Bronchus fibroblast of lung (primary cell): ENCODE data around the gene RNASE7. TPM values are rescaled to one million over a fixed set of nuclear protein-coding genes. Genes with fewer than 3 reads are reported as not detected.

Experiments used
- total RNA-seq: library from RNA; depleted of rRNA; stranded (reverse); fragments of >200 nt; gene quantifications from 2 replicates; pipeline ENCODE4 v1.2.3, GENCODE V29; 2015

The RNASE7 gene, protein sequence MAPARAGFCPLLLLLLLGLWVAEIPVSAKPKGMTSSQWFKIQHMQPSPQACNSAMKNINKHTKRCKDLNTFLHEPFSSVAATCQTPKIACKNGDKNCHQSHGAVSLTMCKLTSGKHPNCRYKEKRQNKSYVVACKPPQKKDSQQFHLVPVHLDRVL
- total RNA-seq: not detected in 2 replicates

GRCh38 chr14:21041676-21042433 lies at the start of gene RNASE7:
Gene RNASE7, plus strand, starts transcription at chr14:21042362. Its CDS starts 631 bp downstream, at chr14:21042993.

DNA sequence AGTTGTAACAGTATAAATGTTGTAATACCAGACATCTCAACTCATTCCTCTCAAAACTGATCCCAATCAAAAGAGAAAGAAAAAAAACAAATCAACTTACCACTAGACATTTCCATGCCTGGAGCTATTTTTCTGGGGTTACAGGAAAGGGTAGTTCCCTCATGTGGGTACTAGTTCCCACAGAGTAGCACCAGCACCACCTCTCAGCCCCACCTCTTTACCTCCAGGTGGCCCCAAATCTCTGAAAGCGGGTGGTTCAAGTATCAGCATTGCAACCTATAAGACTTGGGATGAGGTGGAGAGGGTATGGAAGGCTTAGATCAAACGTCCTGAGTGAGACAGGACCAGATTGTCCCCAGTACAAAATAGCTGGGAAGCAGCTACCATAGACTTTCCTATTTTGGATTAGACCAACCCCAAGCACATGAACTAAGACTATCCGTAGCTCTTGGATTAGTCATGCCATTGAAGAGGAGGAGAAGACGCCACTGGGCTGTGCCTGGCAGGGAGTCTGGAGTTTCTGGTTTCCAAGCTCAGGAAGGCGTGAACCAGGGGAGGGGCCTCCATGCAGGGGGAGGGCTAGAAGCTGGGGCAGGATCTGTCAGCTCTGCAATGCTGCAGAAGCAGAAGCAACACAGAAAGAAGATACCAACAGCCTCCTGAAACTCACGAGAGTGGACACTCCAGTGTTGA lies 43.3 kb upstream of the RNASE7 start, which contains the start of gene SLC39A2:
Gene SLC39A2 (plus strand): TSS at position 620 of the 693 bp plus-strand sequence. CDS start 154 bp downstream, outside the sequence.

DNA sequence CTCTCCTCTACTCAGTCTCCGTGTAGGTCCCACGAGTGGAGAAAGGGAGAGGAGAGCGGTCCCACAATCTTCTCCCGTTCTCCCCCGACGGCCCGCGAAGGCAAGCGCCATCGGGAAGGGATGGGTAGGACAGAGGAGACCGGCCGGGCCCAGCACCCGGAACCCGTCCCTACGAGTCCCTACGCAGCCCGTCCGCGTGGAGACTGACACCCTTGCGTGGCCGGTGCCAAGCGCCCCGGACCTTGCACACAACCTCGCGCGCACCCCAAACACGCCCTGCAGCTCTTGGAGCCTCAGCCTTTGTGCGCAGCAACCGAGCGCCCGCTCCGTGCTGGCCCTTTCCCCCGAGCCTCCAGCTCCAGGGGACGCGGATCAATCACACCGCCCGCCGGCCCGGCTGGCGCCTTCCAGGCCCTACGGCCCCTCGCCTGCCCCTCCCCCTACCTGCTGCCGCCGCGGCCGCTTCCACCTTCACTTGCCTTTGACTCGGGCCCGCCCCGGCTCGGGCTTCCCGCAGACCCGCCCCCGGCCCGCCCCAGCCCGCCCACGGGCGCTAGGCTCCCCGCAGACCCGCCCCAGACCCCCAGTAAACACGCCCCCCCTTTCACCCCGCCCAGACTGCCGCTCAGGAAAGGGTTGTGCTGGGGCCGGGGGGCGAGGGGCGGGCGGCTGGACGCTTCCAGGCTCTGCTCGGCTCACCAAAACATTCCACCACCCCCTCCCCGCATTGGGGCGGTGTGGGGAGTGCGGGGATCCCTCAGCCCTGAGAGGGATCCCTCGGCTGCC lies 17.4 kb upstream of the RNASE7 start, which contains the start of gene NDRG2:
Gene NDRG2 (minus strand): TSS at position 477 of the 786 bp plus-strand sequence. CDS start 1,746 bp downstream, outside the sequence.

DNA sequence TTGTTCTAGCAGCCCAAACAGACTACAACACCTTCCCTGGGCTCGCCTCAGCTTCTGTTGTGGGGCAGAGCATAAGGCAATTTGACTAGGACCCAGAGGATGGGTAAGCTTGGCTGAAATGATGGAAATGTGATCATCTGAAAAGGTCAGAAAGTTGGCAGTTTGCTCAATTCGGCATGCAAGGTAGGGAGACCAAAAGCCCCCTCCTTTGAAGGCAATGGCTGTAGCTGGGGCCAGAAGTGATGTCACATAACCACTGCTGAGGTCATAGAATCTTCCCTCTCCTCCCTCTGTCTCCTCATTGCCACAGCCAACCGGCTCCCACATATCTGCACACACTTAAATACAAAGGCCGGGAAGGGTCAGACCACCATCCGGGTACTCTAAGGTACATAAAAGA lies 12.2 kb upstream of the RNASE7 start, which contains the start of gene TPPP2:
Gene TPPP2 (plus strand): TSS at position 301 of the 400 bp plus-strand sequence. CDS start 365 bp downstream, outside the sequence.

DNA sequence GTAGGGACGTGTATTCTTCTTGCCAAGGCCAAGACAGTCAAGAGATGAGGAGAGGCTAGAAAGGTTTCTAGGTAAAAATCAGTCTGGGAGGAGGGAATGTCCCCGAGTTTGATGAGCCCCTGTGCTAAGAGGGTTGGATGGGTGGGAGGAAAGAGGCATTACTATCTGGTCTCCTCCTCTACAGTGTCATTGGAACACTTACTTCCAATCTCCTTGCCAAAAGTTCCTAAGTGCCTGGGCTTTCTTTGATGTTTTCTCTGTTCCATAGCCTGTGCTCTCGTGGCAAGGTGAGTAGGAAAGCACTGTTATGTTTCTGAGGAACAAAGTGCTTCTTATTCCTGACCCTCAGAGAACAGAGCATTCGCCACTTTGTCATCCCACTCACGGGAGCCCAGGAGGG lies 7.5 kb upstream of the RNASE7 start, which contains the start of gene RNASE13:
Gene RNASE13 (minus strand): TSS at position 101 of the 400 bp plus-strand sequence. CDS start 519 bp downstream, outside the sequence.

DNA sequence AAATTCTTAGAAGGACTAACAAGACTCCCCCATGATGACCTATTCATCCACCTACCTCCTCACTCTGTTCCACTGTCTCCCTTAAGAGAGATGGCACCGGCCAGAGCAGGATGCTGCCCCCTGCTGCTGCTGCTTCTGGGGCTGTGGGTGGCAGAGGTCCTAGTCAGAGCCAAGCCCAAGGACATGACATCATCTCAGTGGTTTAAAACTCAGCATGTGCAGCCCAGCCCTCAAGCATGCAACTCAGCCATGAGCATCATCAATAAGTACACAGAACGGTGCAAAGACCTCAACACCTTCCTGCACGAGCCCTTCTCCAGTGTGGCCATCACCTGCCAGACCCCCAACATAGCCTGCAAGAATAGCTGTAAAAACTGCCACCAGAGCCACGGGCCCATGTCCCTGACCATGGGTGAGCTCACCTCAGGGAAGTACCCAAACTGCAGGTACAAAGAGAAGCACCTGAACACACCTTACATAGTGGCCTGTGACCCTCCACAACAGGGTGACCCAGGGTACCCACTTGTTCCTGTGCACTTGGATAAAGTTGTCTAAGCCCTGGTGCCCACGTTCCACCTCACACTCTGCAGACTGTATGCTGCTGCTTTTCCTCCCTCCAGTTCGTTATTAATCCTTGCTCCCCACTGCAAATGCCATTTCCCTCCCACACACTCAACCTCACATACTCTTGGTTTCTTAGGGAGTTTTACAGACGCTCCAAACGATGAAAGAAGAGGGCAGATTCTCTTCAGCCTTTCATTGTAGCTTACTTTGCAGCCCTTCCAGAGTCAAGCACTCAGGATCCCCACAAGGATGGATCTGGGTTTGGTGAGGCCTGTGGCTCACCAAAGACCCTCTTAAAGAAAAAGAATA lies 15.9 kb downstream of the RNASE7 start, which contains the start of gene RNASE8:
Gene RNASE8 (plus strand): TSS at position 20 of the 873 bp plus-strand sequence. CDS start 71 bp downstream, at position 91.

DNA sequence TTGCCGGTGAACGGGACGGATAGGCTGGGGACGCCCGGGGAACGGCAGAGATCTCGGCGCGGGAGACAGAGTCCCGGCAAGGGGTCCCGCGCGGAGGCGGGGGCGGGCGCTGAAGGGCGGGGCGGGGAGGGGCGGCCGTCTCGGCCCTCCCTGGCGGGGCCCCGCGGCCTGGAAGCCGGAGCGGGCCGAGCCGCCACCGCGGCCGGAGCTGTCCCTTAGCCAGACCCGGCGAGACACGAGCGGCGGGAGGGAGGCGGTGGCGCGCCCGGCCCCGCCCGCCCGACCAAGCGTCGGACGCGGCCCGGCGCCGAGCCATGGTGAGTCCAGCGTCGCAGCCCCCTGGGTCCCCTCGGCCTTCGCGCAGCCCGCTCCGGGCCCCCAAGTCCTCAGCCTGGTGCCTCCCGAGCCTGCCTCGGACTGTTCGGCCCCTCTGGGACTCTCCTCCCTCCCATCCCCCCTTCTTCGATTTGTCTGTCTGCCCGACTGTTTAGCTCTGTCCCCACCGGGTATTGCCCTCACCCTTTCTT lies 28.0 kb downstream of the RNASE7 start, which contains the start of gene ARHGEF40:
Gene ARHGEF40 (plus strand): TSS at position 222 of the 527 bp plus-strand sequence. CDS start 93 bp downstream, at position 315.

Other genes starting within 250 kb of the RNASE7 start
- not detected in 2 replicates for gene RNASE1, start 239.5 kb upstream of the RNASE7 start, total RNA-seq
- gene RNASE3, start 151.0 kb upstream of the RNASE7 start, total RNA-seq: not detected in 2 replicates
- not detected in 2 replicates for gene RNASE2, start 86.9 kb upstream of the RNASE7 start, total RNA-seq
- gene METTL17, start 52.4 kb upstream of the RNASE7 start, total RNA-seq: 81.0 and 82.7 TPM in 2 replicates
- not detected in 2 replicates for gene SLC39A2, start 43.1 kb upstream of the RNASE7 start, total RNA-seq
- 1.3 and 1.5 TPM in 2 replicates for gene NDRG2, start 17.3 kb upstream of the RNASE7 start, total RNA-seq
- not detected in 2 replicates for gene TPPP2, start 12.1 kb upstream of the RNASE7 start, total RNA-seq
- not detected in 2 replicates for gene RNASE13, start 7.6 kb upstream of the RNASE7 start, total RNA-seq
- gene RNASE8, start 15.5 kb downstream of the RNASE7 start, total RNA-seq: not detected in 2 replicates
- 28.2 and 31.1 TPM in 2 replicates for gene ARHGEF40, start 27.9 kb downstream of the RNASE7 start, total RNA-seq
- 2.2 and 3.0 TPM in 2 replicates for gene ZNF219, start 56.3 kb downstream of the RNASE7 start, total RNA-seq
- gene TMEM253, start 58.7 kb downstream of the RNASE7 start, total RNA-seq: not detected in 2 replicates
- gene OR5AU1, start 113.7 kb downstream of the RNASE7 start, total RNA-seq: not detected in 2 replicates
- 933 and 937 TPM in 2 replicates for gene HNRNPC, start 227.1 kb downstream of the RNASE7 start, total RNA-seq
- gene RPGRIP1, start 237.7 kb downstream of the RNASE7 start, total RNA-seq: not detected in 2 replicates